ENCODE results near the gene PDE1A. TPM values are rescaled to one million over a fixed set of nuclear protein-coding genes. Genes with fewer than 3 reads are reported as not detected.

The PDE1A gene
- total and polyA plus RNA-seq, 4 donors = 0.64 to 5.2 (median 1.7) TPM

DNA sequence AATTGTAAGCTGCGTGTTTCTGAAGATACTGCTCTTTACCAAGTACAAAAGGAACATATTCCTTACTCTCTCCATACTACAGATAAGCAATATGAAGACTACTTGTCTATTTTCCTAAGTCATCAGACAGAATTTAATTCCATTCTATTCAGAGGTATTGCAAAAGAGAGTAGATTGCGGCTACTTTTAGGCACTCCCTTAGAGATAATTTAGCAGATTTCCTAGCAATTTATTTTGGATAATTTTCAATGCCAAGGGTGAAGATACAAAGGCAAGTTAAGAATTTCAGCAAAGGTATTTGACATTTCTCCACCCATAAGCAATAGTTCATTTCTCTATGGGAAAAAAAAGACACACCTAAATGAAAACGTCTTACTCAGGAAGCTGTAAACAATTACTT, 161.1 kb downstream of the PDE1A start:
- no peak for DNase-seq (ENCODE audit: low spot score)
- Histone ChIP-seq H3K27me3 (ENCODE audit: control insufficient read depth in 4 of 4, insufficient read depth in 4 of 4, low read length in 3 of 4) (no peaks in the 10 kb centered on the region), H3K36me3 (ENCODE audit: control insufficient read depth in 4 of 4, insufficient read depth in 3 of 4, low read depth in 1 of 4, low read length in 3 of 4) (no peaks in the 10 kb centered on the region), H3K4me1 (ENCODE audit: control insufficient read depth in 4 of 4, insufficient read depth in 4 of 4, low read length in 3 of 4) (no peaks in the 10 kb centered on the region), H3K4me3 (ENCODE audit: low read depth in 1 of 3, low read length in 3 of 3) (no peak overlapping the region), H3K27ac (ENCODE audit: low read depth in 1 of 2, low read length in 2 of 2) (no peak overlapping the region), H3K9me3 (ENCODE audit: control insufficient read depth in 4 of 4, low read length in 3 of 4) (no peaks in the 10 kb centered on the region), H3K9ac (ENCODE audit: low read depth in 1 of 2, low read length in 2 of 2) (no peak overlapping the region)
- TF ChIP-seq YY1 (IDR thresholded peaks at IDR 0.05) (no peak), FOXA2 (IDR thresholded peaks at IDR 0.05) (no peak), REST (IDR thresholded peaks at IDR 0.05) (no peak), GABPA (IDR thresholded peaks at IDR 0.05 in 1 of 2, conservative IDR thresholded peaks at IDR 0.05 in 1 of 2) (no peak), RAD21 (IDR thresholded peaks at IDR 0.05) (no peak), SP1 (IDR thresholded peaks at IDR 0.05) (no peak), NR2F2 (IDR thresholded peaks at IDR 0.05) (no peak), ATF3 (IDR thresholded peaks at IDR 0.05) (no peak), TAF1 (conservative IDR thresholded peaks at IDR 0.05) (no peak)
- TF ChIP-seq, protein P1, sequence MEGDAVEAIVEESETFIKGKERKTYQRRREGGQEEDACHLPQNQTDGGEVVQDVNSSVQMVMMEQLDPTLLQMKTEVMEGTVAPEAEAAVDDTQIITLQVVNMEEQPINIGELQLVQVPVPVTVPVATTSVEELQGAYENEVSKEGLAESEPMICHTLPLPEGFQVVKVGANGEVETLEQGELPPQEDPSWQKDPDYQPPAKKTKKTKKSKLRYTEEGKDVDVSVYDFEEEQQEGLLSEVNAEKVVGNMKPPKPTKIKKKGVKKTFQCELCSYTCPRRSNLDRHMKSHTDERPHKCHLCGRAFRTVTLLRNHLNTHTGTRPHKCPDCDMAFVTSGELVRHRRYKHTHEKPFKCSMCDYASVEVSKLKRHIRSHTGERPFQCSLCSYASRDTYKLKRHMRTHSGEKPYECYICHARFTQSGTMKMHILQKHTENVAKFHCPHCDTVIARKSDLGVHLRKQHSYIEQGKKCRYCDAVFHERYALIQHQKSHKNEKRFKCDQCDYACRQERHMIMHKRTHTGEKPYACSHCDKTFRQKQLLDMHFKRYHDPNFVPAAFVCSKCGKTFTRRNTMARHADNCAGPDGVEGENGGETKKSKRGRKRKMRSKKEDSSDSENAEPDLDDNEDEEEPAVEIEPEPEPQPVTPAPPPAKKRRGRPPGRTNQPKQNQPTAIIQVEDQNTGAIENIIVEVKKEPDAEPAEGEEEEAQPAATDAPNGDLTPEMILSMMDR (IDR thresholded peaks at IDR 0.05; ENCODE audit: low read depth, low read length, missing input control) = no peak
- WGBS = 69% methylated on average over 3 of the region's 3 CpGs

DNA sequence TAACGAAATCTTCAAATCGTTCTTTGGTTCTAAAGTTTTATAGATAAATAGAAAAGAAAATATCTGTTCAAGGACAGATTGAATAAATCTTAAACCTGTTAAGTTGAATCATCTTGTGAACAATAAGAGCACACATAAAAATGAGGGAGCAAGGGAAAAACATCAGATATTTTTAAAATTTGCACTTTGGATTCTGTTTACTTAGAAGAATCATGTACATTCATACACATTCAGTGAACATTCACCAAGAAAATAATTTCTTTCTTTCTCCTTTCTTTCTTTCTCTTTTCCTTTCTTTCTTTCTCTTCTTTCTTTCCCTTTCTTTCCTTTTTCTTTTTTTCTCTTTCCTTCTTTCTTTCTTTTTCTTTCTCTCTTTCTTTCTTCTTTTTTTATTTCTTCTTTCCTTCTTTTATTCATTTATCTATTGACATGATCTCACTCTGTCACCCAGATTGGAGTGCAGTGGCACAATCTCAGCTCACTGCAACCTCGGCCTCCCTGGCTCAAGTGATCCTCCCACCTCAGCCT, 164.9 kb downstream of the PDE1A start:
- Histone ChIP-seq H3K9ac (ENCODE audit: low read depth in 1 of 2, low read length in 2 of 2) (no peak overlapping the region), H3K4me1 (ENCODE audit: control insufficient read depth in 4 of 4, insufficient read depth in 4 of 4, low read length in 3 of 4) (no peaks in the 10 kb centered on the region), H3K27me3 (ENCODE audit: control insufficient read depth in 4 of 4, insufficient read depth in 4 of 4, low read length in 3 of 4) (peaks cover 0 to 4% (median 0%) of the 10 kb centered on the region in 4 donors), H3K36me3 (ENCODE audit: control insufficient read depth in 4 of 4, insufficient read depth in 3 of 4, low read depth in 1 of 4, low read length in 3 of 4) (no peaks in the 10 kb centered on the region), H3K4me3 (ENCODE audit: low read depth in 1 of 3, low read length in 3 of 3) (no peak overlapping the region), H3K9me3 (ENCODE audit: control insufficient read depth in 4 of 4, low read length in 3 of 4) (no peaks in the 10 kb centered on the region), H3K27ac (ENCODE audit: low read depth in 1 of 2, low read length in 2 of 2) (no peak overlapping the region)
- 82% methylated on average over 3 of the region's 3 CpGs for WGBS
- TF ChIP-seq, protein P2, sequence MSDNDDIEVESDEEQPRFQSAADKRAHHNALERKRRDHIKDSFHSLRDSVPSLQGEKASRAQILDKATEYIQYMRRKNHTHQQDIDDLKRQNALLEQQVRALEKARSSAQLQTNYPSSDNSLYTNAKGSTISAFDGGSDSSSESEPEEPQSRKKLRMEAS (IDR thresholded peaks at IDR 0.05) = no peak
- TF ChIP-seq SP1 (IDR thresholded peaks at IDR 0.05) (no peak), EGR1 (IDR thresholded peaks at IDR 0.05; ENCODE audit: low read depth in 2 of 2) (no peak), ATF3 (IDR thresholded peaks at IDR 0.05) (no peak), NR2F2 (IDR thresholded peaks at IDR 0.05) (no peak), JUND (IDR thresholded peaks at IDR 0.05) (no peak)
- TF ChIP-seq, protein P1 (IDR thresholded peaks at IDR 0.05; ENCODE audit: low read depth, low read length, missing input control) = no peak
- no peak for DNase-seq (ENCODE audit: low spot score)
